GM20000 (cell line): ENCODE data around the gene ERC1.

Source experiments
- DNase-seq: peaks from one replicate; pipeline ENCODE4 v3.0.0; 2012; ENCODE audit warnings: low spot score
- TF ChIP-seq, protein P1 (sequence below): IDR thresholded peaks from 2 replicates; pipeline ENCODE4 v1.5.1; 2012; ENCODE audit warnings: mild to moderate bottlenecking, control low read depth; ENCODE audit errors: extremely low read depth, missing control alignments

Gene ERC1

DNA sequence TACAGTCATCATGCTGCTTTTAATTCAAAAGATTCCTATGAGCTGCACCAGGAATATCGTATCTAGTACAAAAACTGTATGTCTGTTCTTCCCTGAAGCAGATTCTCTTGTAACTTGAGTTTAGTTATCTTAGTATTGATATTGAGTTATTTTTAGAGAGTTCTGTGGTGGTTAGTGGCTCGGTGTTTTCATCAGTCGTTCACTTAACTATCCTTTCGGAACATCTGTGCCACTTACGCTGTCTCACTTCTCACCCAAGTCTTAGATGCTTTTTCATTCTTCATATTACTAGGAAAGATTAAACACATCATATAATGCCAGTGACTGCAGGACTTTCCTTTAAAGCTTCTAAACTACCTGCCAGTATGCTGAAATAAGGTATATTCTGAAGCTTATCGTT, 352.4 kb downstream of the ERC1 start:
- DNase-seq, result no peak
- TF ChIP-seq, protein P1, sequence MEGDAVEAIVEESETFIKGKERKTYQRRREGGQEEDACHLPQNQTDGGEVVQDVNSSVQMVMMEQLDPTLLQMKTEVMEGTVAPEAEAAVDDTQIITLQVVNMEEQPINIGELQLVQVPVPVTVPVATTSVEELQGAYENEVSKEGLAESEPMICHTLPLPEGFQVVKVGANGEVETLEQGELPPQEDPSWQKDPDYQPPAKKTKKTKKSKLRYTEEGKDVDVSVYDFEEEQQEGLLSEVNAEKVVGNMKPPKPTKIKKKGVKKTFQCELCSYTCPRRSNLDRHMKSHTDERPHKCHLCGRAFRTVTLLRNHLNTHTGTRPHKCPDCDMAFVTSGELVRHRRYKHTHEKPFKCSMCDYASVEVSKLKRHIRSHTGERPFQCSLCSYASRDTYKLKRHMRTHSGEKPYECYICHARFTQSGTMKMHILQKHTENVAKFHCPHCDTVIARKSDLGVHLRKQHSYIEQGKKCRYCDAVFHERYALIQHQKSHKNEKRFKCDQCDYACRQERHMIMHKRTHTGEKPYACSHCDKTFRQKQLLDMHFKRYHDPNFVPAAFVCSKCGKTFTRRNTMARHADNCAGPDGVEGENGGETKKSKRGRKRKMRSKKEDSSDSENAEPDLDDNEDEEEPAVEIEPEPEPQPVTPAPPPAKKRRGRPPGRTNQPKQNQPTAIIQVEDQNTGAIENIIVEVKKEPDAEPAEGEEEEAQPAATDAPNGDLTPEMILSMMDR, result no peak

DNA sequence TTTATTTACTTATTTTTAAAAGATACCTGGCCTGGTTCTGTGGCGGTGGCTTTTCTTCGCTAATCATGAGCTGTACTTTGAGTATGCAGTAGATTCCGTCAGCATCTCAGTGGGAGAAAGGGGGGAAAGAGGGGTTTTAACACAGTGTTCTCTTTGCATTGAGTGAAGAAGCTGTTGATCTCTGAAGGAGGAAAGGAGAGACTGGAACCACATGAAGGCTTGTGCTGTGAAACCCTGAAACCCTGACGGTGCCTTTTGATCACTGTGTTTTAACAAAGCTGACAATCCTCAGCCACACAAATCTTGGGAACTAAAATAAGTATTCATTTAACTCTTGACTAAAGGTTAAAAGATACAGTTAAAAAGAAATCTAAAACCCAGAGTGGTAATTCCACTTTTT, 353.2 kb downstream of the ERC1 start:
- DNase-seq, result no peak
- TF ChIP-seq, protein P1, result no peak

DNA sequence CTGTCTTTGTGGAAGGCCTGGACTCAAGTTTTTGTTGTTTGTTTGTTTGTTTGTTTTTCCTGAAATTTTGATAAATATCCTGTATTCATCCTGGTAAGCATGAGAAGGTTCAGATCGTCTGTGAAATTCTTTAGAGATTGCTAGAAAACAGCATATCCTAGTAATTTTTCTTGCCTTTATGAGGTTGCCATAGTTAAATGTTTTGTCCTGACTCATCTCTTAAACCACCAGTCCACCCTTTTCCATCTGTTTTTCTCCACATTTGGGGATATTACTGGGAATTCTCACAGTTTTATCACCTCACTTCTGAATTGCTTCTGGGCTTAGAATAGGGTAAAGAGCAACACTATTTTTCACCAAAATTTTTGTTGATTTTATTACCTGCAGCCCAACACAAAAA, 355.1 kb downstream of the ERC1 start:
- TF ChIP-seq, protein P1, result no peak
- no peak for DNase-seq

DNA sequence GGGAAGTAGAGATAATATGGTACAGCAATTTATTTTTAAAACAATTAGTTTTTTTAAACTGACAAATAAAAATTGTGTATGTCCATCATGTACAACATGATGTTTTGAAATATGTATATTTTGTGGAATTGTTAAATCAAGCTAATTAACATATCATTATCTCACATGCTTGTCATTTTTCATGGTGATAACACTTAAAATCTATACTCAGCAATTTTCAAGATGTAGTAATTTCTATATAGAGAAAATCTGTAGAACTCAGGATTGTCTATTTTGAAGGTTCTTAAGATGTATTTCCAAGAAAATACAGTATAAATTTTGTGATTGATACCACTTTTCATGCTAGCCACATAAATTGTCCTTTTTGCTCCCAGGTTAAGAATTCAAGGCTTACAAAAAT, 356.3 kb downstream of the ERC1 start:
- no peak for DNase-seq
- TF ChIP-seq, protein P1, result no peak

DNA sequence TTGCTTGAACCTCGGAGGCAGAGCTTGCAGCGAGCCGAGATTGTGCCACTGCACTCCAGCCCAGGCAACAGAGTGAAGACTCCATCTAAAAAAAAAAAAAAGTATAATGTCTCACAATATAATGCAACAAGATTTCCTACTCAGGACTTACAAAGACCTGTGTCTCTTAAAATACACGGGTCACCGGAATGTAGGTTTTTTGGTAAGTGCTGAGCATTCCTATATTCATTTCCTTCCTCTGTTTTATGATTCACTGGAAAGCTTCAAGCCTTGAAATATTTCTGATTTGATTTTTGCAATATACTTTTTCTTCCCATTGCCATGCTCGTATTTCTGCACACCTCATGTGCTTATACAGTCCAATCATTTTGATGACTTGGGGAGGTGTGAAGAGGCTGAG, 357.6 kb downstream of the ERC1 start:
- TF ChIP-seq, protein P1, result no peak
- no peak for DNase-seq

DNA sequence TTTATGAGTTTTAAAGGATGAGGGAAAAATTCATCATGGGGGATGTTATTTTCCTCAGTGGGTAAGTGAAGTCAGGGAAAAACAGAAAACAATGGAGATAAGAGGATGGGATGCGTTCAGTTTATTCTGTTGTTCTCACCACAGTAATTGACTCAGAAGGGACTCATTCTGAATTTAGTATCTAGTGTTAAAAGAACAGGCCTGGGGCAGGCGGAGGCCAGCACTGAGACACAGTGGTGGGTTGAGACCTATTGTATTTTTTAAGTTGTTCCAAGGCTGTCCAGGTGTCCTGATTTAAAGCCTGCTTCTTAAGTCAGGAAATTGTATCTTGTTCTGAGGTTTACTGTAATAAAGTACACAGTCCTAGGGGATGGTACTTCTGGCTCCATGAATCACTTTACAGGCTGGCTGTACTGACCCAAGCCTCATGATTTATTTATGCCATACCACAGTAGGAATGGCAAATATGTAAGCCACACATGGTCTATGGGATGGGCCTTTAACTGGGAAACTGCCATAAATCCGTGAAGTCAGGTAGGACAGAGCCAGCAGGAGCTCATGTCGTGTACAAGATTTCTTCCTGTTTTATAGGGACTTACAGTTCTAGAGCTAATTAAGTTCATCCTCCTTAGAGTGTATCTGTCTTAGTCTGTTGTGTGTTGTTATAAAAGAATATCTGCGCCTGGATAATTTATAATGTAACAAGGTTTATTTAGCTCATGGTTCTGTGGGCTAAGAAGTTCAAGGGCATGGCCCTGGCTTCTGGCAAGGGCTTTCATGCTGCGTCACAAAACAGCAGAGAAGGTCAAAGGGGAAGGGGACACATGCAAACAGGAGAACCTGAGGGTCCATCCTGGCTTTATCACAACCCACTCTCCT, 359.3 kb downstream of the ERC1 start:
- TF ChIP-seq, protein P1, result no peak
- DNase-seq, result no peak

DNA sequence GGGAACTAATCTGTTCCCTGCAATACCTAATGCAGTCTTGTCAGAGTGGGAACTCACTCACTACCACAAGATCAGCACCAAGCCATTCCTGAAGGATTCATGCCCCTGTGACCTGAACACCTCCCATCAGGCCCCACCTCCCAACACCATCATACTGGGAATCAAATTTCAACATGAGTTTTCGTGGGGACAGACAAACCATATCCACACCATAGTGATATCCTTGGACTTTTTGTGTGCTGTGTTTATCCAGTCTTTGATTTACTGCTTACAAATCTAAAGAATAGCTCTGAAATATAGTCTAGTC, 359.9 kb downstream of the ERC1 start:
- TF ChIP-seq, protein P1, result no peak

More for the DNA sequence above, 359.9 kb downstream of the ERC1 start:
- no peak for DNase-seq
